Daoy (cell line): ENCODE results near the gene MYL5. TPM values are rescaled to one million over a fixed set of nuclear protein-coding genes. Genes with fewer than 3 reads are reported as not detected.
"Not testable (repeated sequence)": the region's sequence is repeated elsewhere in the genome, so short reads cannot be mapped to it uniquely, and the experiment has no call there.

ENCODE experiments used
- DNase-seq: peaks from one replicate; pipeline ENCODE4 v3.0.0-alpha.2; 2015; ENCODE audit warnings: low read depth
- total RNA-seq: library from RNA; depleted of rRNA; stranded (reverse); fragments of >200 nt; shearing (Covaris generic); gene quantifications from 2 replicates; pipeline ENCODE4 v1.2.3, GENCODE V29; 2014

Gene MYL5
- total RNA-seq, 1 experiment from 2014 or later: 2.2 TPM

- DNase-seq: not testable (repeated sequence)
Measured at GRCh38 chr4:669806-670559, 4.4 kb upstream of the MYL5 start.

- DNase-seq: no peak
Measured at GRCh38 chr4:671769-672168, 2.6 kb upstream of the MYL5 start.

DNA sequence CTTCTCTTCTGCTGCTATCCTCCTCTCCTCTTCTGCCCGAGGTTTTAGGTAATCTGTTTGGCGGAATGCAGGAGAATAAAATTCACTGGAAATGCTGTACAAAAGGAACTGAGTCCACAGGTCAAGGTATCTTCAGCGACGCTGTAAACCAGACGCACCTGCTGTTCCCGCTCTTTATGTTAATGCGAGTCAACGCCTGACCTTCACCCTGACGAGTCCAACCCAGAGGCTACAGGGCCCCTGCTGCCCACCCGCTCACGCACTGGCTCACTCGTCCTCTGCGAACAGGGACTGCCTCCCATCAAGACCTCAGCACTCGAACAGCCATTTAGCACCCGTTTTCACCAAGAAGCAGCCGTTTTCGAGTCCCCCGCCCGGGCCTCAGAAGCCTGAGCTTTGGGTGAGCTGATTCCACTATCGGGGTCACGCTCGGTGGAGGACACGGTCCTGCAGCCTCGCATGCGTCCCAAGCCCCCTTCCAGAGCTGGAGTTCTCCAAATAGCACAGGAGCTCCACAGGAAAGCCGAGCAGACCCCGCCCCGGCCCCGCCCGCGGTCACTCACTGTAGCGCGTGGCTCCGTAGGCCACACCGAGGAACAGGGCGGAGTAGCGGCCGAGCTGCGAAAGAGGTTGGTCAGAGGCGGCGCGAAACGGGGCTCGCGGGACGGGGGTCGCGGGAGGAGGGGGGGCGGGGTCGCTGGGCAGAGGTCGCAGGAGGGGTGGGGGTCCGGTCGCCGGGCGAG, 822 bp upstream of the MYL5 start:
- no peak for DNase-seq

DNA sequence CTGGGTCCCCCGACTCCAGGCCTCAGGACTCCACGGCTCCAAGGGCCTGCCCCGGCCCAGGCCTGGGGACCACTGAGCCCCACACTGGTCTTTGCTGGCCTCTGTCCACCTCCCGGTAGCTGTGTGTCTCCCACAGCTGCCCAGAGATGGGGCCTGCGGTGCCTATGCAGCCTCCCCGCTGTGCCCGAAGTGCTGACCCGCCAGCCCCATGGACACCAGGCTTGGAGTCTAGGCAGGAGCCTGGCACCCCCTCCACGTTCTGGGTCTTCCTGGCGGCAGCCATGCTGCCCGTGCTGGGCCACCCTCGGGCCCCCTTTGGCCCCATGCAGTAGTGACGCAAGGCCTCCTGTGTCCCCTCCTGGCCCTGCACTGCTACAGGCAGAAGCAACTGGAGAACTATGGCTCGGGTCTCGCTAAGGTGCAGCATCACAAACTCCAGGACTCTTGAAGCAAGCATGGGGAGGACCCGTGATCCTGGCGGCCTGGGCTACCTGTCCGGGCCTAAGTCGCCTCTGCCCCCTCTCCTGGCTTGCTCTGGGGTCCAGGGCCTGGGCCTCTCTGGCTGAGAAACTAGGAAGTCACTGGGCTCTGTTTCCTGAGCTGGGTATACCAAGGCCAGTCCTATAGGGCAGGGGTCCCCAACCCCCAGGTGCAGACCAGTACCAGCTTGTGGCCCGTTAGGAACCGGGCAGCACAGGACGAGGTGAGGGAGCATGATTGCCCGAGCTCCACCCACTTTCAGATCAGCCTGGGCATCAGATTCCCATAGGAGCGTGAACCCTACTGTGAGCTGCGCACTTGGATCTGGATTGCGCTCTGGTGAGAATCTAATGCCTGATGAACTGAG, 917 bp downstream of the MYL5 start:
- DNase-seq: no peak

- DNase-seq: no peak
Measured at GRCh38 chr4:675980-676870, 1.9 kb downstream of the MYL5 start.

- no peak for DNase-seq
Measured at GRCh38 chr4:676871-677235, 2.5 kb downstream of the MYL5 start.

DNA sequence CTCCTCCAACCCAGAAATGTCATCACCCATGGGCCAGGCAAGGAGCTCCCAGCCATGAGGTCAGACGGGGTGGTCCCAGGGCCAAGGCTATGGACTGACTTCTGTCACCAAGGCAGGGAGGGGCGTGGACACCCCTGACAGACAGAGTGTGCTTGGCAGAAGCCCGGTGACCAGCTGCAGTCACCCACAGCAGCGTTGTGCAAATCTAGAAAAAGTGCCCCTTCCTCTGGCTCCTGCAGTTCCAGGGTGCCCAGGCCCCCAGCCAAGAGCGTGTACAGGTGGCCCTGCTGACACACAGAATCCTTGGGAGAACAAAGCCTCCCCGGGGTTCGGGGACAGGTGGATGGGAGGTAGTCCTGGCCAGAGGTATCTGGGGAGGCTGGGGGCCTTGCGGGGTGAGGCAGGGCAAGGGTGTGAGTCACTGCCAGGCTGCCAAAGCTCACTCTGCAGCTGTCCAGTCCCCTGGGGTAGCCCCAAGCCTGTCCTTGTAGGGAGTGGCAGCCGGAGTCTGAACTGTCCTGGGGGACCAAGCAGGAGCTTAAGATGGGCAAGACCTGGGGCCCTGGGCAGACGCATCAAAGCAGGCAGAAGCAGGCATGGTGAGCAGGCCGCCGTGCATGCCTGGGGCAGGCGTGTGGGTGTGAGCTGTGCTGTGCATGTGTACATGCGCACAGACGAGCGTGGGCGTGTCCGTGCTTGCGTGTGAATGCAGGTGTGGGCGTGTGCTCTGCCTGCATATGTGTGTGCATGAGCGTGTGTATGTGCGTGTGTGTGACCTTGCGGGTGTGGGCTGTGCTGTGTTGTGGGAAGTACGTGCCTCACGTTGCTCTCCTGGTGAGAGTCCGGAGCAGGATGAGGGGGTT, 3.3 kb downstream of the MYL5 start:
- DNase-seq: peak; percentile 19

- DNase-seq: no peak
Measured at GRCh38 chr4:678331-679103, 4.2 kb downstream of the MYL5 start.

DNA sequence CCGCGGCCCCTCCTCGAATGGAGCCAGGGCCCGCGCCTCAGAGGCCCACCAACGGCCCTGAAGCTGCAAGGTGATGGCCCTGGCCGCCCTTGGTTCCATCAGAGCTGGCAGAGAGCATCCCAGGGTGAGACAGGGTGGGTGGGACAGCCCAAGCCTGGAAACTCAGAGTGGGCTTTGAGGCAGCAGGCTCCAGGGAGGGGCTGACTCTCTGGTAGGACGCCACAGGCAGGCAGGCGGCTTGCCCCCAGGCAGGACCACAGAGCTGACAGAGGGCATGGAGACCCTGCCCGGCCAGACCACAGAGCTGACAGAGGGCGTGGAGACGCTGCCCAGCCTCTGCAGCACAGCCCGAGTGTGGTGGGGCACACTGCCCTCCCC, 4.8 kb downstream of the MYL5 start:
- DNase-seq: peak; percentile 4

- DNase-seq: peak; percentile 5
Measured at GRCh38 chr4:679629-680028, 5.3 kb downstream of the MYL5 start.

DNA sequence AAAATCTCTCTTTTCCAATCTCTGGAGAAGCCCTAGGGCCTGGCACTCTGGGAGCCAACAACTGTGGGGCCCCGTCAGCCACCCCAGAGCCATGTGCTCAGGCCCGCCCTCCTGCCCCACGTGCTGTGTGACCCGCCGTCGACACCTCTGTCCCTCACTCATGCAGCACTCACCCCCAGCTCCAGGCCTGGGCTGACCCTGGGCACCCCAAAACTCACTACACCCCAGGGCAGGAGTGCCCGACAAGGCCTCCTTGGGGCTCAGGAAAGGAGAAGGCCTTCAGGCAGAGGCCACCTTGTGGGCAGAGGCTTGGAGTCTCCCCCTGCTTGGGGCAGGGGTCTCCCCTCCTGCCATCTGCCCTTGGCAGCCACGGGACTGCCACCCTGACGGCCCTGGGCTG, 5.7 kb downstream of the MYL5 start:
- DNase-seq: peak; percentile 8

DNA sequence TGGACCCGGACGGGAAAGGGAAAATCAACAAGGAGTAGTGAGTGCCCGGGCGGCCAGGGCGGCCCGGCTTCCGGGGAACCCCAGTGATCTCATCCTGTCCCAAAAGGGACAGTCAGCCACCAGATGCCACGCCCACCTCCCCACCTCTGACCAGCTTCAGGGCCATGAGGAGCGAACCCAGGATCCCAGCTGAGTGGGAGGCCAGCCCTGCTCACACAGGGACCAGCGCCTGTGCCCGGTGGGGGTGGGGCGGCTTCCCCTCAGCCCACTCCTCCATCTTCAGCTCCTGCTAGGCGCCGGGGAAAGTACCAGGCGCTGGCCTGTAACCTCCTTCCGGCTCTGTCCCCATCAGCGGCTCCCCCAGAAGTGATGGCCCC, 6.2 kb downstream of the MYL5 start:
- peak; percentile 46 for DNase-seq

- DNase-seq: peak; percentile 74
Measured at GRCh38 chr4:680928-681645, 6.7 kb downstream of the MYL5 start.

DNA sequence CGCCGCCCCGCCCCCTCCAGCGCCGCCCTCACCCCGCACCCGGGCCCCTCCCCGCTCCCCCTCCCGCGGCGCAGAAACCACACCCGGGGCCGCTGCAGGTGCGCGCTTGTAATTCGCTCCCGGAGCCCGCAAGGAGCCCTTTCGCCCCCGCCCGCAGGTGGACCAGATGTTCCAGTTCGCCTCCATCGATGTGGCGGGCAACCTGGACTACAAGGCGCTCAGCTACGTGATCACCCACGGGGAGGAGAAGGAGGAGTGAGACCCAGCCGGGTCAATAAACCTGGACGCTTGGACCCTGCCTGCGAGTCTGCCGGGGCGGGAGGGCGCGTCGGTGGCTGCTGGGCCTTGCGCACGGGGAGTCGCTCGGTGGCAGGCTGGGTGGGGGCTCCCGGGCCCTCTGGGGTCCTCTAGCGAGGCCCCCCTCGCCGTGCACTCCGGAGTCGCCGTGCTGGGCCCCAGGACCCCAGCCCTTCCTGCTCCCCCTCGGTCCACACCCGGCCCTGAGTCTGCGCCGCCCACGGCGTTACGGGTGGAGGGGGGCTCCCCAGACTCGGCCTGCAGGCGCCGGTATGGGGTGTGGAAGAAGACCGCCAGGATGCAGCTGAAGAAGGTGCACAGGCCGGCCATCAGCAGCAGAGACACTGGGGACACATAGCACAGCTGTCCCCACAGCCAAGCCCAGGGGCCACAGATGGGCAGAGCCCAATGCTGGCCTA, 7.6 kb downstream of the MYL5 start:
- DNase-seq: no peak

DNA sequence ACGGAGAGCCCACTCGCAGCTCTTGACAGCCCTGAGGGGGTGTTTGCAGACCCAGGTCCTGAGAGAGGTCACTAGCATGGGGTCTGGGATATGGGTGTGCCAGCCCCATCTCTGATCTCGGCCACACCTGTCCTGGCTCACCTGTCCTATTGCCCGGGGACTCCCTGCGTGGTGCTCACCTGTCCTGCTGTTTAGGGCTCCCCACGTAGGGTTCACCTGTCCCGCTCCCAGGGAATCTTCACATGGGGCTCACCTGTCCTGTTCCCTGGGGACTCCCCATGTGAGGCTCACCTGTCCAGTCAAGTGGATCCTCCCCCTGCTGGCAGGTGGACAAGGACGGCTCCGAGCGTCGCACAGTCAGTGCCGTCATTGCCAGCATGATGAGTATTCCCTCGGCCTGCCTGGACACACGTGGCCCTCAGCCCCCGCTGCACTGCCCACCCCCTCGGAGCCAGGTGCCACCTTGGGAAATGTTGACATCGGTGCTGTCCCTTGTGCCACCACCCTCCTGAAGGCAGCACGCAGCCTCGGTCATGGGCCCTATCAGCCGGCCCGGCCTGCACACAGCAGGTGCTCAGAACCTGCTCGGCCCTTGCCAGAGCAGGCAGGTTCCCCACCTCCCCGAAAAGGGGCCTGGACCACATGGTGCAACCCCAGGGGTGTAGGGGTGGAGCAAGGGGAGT, 8.3 kb downstream of the MYL5 start:
- DNase-seq: peak; percentile 3

GRCh38 chr4:683247-683897, 9.0 kb downstream of the MYL5 start:
- peak; percentile 1 for DNase-seq

DNA sequence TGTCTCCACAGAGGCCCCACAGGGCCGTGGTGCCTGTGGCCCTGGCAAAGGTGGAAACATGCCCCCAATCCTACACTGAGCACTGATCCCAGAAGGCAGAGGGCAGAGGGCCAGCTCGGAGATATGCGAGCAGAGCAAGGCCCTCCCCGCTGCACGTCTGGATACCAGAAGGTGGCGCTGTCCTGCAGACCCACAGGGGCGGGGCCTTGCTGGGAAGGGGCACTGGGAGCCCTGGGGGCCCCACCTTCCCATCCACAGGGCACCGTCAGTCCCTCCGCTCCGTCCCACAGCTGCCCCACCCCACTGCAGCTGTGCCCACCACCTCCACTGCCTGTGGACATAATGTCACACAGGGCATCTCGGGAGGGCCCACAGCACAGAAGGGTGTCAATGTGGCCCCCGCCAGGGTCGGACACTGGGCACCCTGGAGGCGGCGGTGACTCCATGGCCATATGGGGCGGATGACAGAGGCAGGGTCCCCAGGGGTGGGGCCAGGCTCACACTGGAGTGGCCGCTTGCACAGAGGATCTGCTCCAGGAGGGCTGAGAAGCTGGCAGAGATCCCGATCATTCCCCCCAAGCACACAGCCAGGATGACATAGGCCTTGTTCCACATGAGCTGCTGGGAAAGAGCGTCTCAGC, 9.8 kb downstream of the MYL5 start:
- DNase-seq: peak; percentile 68
